Fibroblast of lung (primary cell): ENCODE data around the gene ZNF512B.

Experiments
- CTCF ChIP-seq, 2 donors: IDR thresholded peaks in 1 of 2; conservative IDR thresholded peaks in 1 of 2; 1 replicate in 1 of 2; 2 replicates in 1 of 2; pipeline ENCODE4 v1.5.1; 2011 to 2012; ENCODE audit warnings: low read length in 2 of 2, control low read depth in 1 of 2, inconsistent platforms in 1 of 2, low read depth in 1 of 2, mild to moderate bottlenecking in 1 of 2
- EZH2 ChIP-seq: IDR thresholded peaks from 2 replicates; pipeline ENCODE4 v1.5.1; 2012; ENCODE audit warnings: low read length, control low read depth, mild to moderate bottlenecking; ENCODE audit errors: missing control alignments

GRCh38 chr20:63917811-63918210 lies 51.9 kb downstream of the ZNF512B start:
- no peak for TF ChIP-seq CTCF (conservative IDR thresholded peaks at IDR 0.05 in 1 of 2, IDR thresholded peaks at IDR 0.05 in 1 of 2; ENCODE audit: low read depth in 1 of 2, low read length in 2 of 2)
- no peak for TF ChIP-seq EZH2
